GM06990 (cell line): ENCODE results near the gene HLA-DQA1.
A peak's percentile ranks its signal among the peaks of the same experiment; 100 is the strongest.

Source experiments
- DNase-seq: peaks from one replicate; pipeline ENCODE4 v3.0.0-alpha.2; 2011; ENCODE audit not compliant: insufficient read length; ENCODE audit errors: extremely low read depth
- H3K27me3 ChIP-seq: replicated peaks from 2 replicates; pipeline ENCODE4 v1.6.0; 2011; ENCODE audit warnings: low read length; ENCODE audit not compliant: control insufficient read depth, insufficient read depth
- H3K36me3 ChIP-seq: 2 replicates; pipeline ENCODE4 v1.5.1; 2011; ENCODE audit warnings: low read length; ENCODE audit not compliant: control insufficient read depth, insufficient read depth
- H3K4me3 ChIP-seq: replicated peaks from 2 replicates; pipeline ENCODE4 v1.5.1; 2011; ENCODE audit warnings: low read depth, mild to moderate bottlenecking, control low read depth, low read length
- TF ChIP-seq, protein P1 (sequence below): IDR thresholded peaks from 2 replicates; pipeline ENCODE4 v1.5.1; 2011; ENCODE audit warnings: low read length, control low read depth, mild to moderate bottlenecking, inconsistent platforms; ENCODE audit not compliant: insufficient read depth, poor library complexity, severe bottlenecking

Gene HLA-DQA1

DNA sequence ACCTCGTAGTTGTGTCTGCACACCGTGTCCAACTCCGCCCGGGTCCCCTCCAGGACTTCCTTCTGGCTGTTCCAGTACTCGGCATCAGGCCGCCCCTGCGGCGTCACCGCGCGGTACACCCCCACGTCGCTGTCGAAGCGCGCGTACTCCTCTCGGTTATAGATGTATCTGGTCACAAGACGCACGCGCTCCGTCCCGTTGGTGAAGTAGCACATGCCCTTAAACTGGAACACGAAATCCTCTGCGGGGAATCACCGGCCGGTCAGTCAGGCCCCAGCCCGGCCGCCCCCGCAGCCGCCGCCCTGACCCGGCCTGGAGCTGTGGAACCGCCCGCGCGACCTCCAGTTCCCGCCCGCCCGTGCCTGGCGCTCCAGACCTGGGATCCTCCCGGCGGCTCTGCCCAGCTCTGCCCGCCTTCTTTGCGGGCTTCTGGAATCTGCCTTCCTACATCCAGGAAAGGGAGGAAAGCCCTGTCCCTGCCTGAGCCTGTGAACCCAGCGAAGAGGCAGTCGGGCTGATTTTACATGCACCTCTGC lies 27.7 kb downstream of the HLA-DQA1 start:
- TF ChIP-seq, protein P1, sequence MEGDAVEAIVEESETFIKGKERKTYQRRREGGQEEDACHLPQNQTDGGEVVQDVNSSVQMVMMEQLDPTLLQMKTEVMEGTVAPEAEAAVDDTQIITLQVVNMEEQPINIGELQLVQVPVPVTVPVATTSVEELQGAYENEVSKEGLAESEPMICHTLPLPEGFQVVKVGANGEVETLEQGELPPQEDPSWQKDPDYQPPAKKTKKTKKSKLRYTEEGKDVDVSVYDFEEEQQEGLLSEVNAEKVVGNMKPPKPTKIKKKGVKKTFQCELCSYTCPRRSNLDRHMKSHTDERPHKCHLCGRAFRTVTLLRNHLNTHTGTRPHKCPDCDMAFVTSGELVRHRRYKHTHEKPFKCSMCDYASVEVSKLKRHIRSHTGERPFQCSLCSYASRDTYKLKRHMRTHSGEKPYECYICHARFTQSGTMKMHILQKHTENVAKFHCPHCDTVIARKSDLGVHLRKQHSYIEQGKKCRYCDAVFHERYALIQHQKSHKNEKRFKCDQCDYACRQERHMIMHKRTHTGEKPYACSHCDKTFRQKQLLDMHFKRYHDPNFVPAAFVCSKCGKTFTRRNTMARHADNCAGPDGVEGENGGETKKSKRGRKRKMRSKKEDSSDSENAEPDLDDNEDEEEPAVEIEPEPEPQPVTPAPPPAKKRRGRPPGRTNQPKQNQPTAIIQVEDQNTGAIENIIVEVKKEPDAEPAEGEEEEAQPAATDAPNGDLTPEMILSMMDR: peak; percentile 7
- no peaks in the 10 kb centered on the region for H3K27me3 ChIP-seq
- H3K4me3 ChIP-seq: peak overlapping the region; percentile 81
- peak; percentile 87 for DNase-seq
- H3K36me3 ChIP-seq: peaks cover 11% of the 10 kb centered on the region

DNA sequence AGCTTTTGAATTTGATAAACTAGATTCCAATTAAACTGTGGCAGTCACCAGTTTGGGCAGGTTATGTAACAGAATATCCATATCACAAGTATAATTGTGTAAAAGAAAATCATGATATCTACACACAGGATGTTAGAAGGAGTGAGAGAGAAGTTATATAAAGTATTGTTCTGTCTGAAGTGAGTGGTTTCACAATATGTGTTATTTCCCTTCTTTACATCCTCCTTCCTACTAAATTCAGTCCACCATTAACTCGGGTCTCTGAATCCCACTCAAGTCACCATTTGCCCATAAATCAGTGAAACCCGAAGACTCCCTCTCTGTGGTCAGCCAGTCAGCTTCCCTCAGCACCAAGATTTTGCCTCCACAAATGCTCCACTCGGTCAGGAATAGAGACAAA lies 28.5 kb downstream of the HLA-DQA1 start:
- no peaks in the 10 kb centered on the region for H3K27me3 ChIP-seq
- TF ChIP-seq, protein P1: no peak
- peak overlapping the region; percentile 81 for H3K4me3 ChIP-seq
- no peak for DNase-seq
- H3K36me3 ChIP-seq: peaks cover 9% of the 10 kb centered on the region

DNA sequence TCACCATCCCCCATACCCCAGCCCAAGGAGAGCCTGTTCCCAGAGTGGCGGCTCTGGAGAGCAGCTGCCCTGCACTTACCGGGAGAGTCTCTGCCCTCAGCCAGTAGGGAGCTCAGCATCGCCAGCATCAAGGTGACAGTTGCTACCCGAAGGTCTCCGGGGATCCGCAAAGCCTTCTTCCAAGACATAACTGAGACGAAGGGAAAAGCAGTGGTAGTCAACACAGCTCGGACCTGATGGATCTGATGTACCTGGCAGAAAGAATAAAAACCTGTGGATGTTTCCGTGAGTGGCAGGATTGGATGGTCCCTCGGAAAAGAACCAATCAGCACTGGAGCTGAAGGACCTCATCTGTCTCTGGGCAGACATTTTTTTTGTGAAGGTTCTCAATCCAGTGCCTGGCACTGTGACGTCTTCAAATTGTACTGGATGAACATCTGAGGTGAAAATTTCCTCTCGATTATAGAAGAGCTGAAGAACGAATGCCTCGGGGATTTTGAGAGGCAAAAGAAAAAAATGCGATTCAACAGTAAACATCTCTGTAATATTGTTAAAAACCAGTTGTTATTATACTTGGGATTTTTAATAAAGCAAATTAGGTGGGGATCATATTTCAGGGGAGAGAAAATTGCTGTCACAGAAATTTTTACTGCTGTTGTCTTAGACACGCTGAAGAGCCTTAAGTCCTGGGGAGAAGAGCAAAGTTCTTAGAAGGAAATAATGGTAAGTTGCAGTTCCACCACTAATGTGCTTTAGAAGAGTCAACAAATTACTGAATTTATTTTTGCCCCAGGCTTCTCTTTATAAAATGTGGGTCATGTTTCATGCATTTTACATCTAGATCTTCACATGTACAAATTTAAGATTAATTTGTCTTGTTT lies 29.5 kb downstream of the HLA-DQA1 start, which contains the start of gene HLA-DQB1:
Gene HLA-DQB1 (minus strand): TSS at position 238 of the 881 bp plus-strand sequence. CDS start 50 bp downstream, at position 188.
- TF ChIP-seq, protein P1: no peak
- Histone ChIP-seq H3K4me3 (peak within 1 kb of the TSS; percentile 81), H3K27me3 (no peaks in the 10 kb centered on the region), H3K36me3 (peaks cover 3% of the 10 kb centered on the region)
- peak; percentile 82 for DNase-seq

DNA sequence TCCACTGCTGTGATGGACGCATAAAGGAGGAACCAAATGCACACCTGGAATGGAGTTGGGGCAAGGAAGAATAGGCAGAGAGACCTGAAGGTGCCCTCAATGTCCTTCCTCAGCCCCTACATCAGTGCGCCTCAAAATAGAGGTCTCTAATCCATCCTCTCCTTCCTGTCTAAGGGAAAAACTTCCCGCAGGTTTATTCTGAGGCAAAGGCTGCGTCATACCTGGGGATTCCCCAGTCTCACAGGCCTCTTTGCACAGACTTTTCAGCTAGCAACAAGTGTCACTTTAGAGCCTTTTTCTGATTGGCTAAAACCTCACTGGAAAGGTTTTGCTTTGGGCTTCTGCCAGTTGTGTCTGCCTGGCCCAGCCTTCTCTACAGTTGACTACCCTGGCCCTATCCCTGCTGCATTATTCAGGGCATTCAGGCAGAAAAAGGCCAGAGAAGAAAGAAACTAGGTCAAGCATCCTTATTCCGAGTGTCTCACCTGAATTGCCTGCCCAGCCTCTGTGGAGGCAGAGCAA lies 31.1 kb downstream of the HLA-DQA1 start:
- TF ChIP-seq, protein P1: no peak
- H3K4me3 ChIP-seq: peak overlapping the region; percentile 49
- peak; percentile 73 for DNase-seq
- no peaks in the 10 kb centered on the region; the same call in 1 of the 2 replicates for H3K36me3 ChIP-seq
- H3K27me3 ChIP-seq: no peaks in the 10 kb centered on the region

DNA sequence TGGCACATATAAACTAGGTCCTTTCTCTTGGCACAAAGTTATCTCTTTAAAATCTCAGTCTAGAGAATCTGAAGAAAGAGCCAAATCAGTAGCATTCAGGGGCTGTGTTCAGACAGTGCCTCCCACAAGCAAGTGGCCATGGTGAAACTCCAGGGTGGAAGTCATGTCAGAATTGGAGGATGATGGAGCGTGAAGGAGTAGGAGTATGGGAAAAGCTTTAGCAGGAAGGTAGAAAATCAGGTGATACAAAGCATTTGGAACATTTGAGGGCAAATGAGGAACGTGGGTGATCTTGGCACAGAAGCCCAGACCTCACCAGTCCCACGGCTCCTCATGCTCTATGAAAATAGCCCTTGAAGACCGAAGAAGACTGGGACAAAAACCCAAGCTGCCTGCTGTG lies 32.0 kb downstream of the HLA-DQA1 start:
- no peaks in the 10 kb centered on the region for H3K27me3 ChIP-seq

More for the DNA sequence above, 32.0 kb downstream of the HLA-DQA1 start:
- no peak for DNase-seq
- Histone ChIP-seq H3K36me3 (no peaks in the 10 kb centered on the region), H3K4me3 (no peak overlapping the region)
- TF ChIP-seq, protein P1: no peak
